Measurements from ENCODE around the gene CFAP46. TPM values are rescaled to one million over a fixed set of nuclear protein-coding genes. Genes with fewer than 3 reads are reported as not detected.

Gene CFAP46
- total RNA-seq, 4 donors from 2014 or later = 0.29 to 9.0 (median 2.7) TPM

DNA sequence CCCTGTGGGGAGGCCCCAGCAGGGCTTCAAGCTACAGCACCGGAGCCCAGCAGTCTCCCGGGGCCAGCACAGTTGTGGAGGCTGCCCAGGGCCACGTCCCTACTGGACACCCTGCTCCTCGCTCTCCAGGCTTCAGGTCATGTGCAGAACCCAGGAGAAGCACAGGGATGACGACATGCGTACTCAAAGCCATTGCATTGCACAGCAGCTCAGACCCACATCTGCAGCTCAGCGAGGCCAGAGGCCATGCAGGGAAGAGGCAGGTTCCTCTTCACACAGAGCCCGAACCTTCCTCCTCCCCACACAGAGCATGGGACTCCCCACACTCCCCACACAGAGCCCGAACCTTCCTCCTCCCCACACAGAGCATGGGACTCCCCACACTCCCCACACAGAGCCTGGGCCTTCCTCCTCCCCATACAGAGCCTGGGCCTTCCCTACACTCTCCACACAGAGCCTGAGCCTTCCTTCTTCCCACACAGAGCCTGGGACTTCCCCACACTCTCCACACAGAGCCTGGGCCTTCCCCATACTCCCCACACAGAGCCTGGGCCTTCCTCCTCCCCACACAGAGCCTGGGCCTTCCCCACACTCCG, 12.3 kb downstream of the CFAP46 start:
- no peak for TF ChIP-seq POLR2A (IDR thresholded peaks at IDR 0.05)
- TF ChIP-seq, protein P1, sequence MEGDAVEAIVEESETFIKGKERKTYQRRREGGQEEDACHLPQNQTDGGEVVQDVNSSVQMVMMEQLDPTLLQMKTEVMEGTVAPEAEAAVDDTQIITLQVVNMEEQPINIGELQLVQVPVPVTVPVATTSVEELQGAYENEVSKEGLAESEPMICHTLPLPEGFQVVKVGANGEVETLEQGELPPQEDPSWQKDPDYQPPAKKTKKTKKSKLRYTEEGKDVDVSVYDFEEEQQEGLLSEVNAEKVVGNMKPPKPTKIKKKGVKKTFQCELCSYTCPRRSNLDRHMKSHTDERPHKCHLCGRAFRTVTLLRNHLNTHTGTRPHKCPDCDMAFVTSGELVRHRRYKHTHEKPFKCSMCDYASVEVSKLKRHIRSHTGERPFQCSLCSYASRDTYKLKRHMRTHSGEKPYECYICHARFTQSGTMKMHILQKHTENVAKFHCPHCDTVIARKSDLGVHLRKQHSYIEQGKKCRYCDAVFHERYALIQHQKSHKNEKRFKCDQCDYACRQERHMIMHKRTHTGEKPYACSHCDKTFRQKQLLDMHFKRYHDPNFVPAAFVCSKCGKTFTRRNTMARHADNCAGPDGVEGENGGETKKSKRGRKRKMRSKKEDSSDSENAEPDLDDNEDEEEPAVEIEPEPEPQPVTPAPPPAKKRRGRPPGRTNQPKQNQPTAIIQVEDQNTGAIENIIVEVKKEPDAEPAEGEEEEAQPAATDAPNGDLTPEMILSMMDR (IDR thresholded peaks at IDR 0.05) = no peak
- Histone ChIP-seq H3K4me1 (no peaks in the 10 kb centered on the region), H3K27me3 (no peaks in the 10 kb centered on the region), H3K4me3 (no peak overlapping the region), H3K9me3 (no peaks in the 10 kb centered on the region), H3K27ac (no peak overlapping the region), H3K36me3 (no peaks in the 10 kb centered on the region)
- intact Hi-C loops (cut with DNase I; ENCODE audit: low total_unique reads) = no loop called here
- no peak for DNase-seq

DNA sequence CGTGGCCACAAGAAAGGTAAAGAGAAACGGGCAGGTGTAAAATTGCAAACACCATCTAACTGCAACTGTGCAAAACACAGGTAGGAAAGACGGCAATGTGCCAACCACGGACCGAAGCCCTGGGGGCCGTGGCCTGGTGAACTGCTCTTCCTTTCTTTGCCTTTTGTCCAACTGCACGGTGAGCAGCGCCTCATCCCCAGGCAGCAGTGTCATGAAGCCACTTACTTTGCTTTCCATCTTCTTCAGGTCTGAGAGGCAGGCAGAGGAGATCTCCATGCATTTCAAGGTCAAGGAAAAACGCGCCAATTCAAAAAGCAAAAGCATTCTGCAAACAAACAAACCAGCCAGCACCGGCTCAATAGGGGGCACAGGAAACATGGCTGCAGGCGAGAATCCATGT, 12.9 kb downstream of the CFAP46 start:
- H3K4me3 ChIP-seq = no peak overlapping the region
- H3K36me3 ChIP-seq = no peaks in the 10 kb centered on the region
- no peak for DNase-seq
- no peaks in the 10 kb centered on the region for H3K27me3 ChIP-seq
- H3K9me3 ChIP-seq = no peaks in the 10 kb centered on the region
- no peaks in the 10 kb centered on the region for H3K4me1 ChIP-seq
- intact Hi-C loops (cut with DNase I; ENCODE audit: low total_unique reads) = no loop called here
- H3K27ac ChIP-seq = no peak overlapping the region
- no peak for TF ChIP-seq POLR2A (IDR thresholded peaks at IDR 0.05)
- TF ChIP-seq, protein P1 (IDR thresholded peaks at IDR 0.05) = no peak

DNA sequence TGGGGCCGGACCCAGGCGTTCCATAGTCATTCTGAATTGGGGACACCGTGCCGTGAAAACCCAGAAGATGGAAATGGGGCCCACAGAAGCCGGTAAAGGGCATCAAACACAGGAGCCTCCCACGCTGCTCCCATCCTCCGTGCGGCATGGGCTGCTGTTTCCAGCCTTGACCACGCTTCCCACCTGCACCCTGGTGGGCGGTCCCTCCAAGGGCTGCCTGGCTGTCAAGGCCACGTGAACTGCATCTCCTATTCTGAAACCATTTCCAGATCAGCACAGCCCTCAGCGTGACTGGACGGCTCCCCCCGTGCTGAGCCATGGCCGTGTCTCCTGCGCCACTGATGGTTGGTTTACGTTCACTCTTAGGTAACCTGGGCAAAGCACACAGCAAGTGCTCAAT, 14.1 kb downstream of the CFAP46 start:
- no peak for DNase-seq
- H3K4me1 ChIP-seq = no peaks in the 10 kb centered on the region

DNA sequence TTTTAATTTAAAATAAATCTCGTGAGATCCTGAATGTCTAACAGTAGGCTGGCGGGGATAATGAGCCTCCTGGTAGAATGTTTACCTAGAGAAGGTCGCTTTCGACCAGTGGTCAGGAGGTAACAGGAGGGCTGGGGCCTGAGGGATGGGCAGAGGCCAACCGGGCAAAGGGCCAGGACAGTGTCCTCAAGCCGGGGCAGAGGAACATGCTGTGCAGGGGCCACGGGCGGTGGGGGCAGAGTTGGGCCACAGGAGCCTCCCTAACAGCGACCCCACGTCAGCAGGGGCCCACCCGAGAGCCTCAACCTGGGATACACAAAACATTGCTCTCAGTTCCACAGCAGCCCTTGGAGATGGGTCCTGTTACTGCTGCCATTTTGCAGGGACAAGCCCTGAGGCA, 14.5 kb downstream of the CFAP46 start:
- no peak for DNase-seq
- no peak for TF ChIP-seq POLR2A (IDR thresholded peaks at IDR 0.05)
- TF ChIP-seq, protein P1 (IDR thresholded peaks at IDR 0.05) = no peak
- intact Hi-C loops (cut with DNase I; ENCODE audit: low total_unique reads) = no loop called here
- no peak overlapping the region for H3K27ac ChIP-seq
- H3K4me1 ChIP-seq = no peaks in the 10 kb centered on the region
- H3K4me3 ChIP-seq = no peak overlapping the region
- H3K36me3 ChIP-seq = no peaks in the 10 kb centered on the region
- H3K9me3 ChIP-seq = no peaks in the 10 kb centered on the region
- H3K27me3 ChIP-seq = no peaks in the 10 kb centered on the region

More for the DNA sequence above, 14.1 kb downstream of the CFAP46 start:
- Histone ChIP-seq H3K27me3 (no peaks in the 10 kb centered on the region), H3K9me3 (no peaks in the 10 kb centered on the region), H3K36me3 (no peaks in the 10 kb centered on the region), H3K4me3 (no peak overlapping the region), H3K27ac (no peak overlapping the region)
- intact Hi-C loops (cut with DNase I; ENCODE audit: low total_unique reads) = no loop called here
- no peak for TF ChIP-seq POLR2A (IDR thresholded peaks at IDR 0.05)
- TF ChIP-seq, protein P1 (IDR thresholded peaks at IDR 0.05) = no peak

DNA sequence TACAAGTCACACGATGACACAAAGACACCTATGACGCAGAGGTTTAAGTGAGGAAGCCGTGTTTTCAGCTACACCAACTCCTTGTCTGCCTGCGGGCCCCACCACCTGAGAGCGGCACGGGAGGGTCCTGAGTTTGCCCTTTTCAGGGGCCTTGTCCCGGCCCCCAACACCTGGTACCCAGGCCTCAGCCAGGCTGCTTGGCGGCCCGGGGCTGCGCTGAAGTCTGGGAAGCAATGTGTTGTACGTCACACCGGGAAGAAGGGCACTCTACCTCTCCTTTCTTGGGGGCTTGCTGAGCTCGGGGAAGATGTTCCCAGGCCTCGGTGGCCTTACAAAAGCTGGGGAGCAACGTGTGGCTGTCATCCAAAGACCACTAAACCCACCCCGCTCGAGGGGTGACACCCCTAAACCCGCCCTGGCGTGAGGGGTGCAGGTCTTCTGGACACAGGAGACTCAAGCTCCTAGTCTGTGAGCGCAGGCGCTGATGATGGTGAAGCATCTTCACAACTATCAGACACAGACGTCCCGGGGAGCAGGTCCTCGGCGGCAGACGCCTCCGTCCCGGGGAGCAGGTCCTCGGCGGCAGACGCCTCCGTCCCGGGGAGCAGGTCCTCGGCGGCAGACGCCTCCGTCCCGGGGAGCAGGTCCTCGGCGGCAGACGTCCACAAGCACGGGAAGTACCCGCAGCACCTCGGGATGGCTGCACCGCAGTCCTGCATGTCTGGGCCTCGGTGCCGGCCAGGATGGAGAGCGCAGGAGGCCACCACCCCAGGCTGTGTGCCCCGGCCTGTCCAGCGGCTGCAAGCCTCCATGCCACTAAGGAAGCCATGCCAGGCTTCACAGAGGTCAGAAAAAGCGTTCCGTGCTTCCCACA, 15.4 kb downstream of the CFAP46 start:
- intact Hi-C loops (cut with DNase I; ENCODE audit: low total_unique reads) = no loop called here
- no peaks in the 10 kb centered on the region for H3K27me3 ChIP-seq
- H3K4me1 ChIP-seq = no peaks in the 10 kb centered on the region
- H3K36me3 ChIP-seq = no peaks in the 10 kb centered on the region
- TF ChIP-seq POLR2A (IDR thresholded peaks at IDR 0.05) = no peak
- TF ChIP-seq, protein P1 (IDR thresholded peaks at IDR 0.05) = no peak
- no peak overlapping the region for H3K27ac ChIP-seq
- H3K4me3 ChIP-seq = no peak overlapping the region
- no peaks in the 10 kb centered on the region for H3K9me3 ChIP-seq
- no peak for DNase-seq

Measured in uterus (tissue), 4 donors.